GM12875 (cell line): ENCODE data around the gene LRRC27.
"Not testable (repeated sequence)": the region's sequence is repeated elsewhere in the genome, so short reads cannot be mapped to it uniquely, and the experiment has no call there.

Experiments
- H3K4me3 ChIP-seq: one replicate; pipeline ENCODE4 v1.5.1; 2011; ENCODE audit warnings: low read depth, low read length, control low read depth
- CTCF ChIP-seq: IDR thresholded peaks from 2 replicates; pipeline ENCODE4 v1.5.1; 2011; ENCODE audit warnings: low read depth, mild to moderate bottlenecking, control low read depth, inconsistent platforms, low read length, moderate library complexity, borderline replicate concordance; ENCODE audit not compliant: insufficient read depth

LRRC27 gene

GRCh38 chr10:132313305-132313704, 18.7 kb upstream of the LRRC27 start:
- no peak for TF ChIP-seq CTCF
- H3K4me3 ChIP-seq = no peak overlapping the region

GRCh38 chr10:132313865-132314264, 18.1 kb upstream of the LRRC27 start:
- H3K4me3 ChIP-seq = no peak overlapping the region
- no peak for TF ChIP-seq CTCF

- no peak overlapping the region for H3K4me3 ChIP-seq
- no peak for TF ChIP-seq CTCF
These were observed 17.7 kb upstream of the LRRC27 start for GRCh38 chr10:132314336-132314735.

- H3K4me3 ChIP-seq = not testable (repeated sequence)
These were observed 17.1 kb upstream of the LRRC27 start for GRCh38 chr10:132314881-132315280.

GRCh38 chr10:132316133-132316532, 15.9 kb upstream of the LRRC27 start:
- no peak for TF ChIP-seq CTCF

GRCh38 chr10:132317477-132317876, 14.5 kb upstream of the LRRC27 start:
- not testable (repeated sequence) for H3K4me3 ChIP-seq

More at GRCh38 chr10:132316133-132316532, 15.9 kb upstream of the LRRC27 start:
- no peak overlapping the region for H3K4me3 ChIP-seq

GRCh38 chr10:132319853-132320653, 11.9 kb upstream of the LRRC27 start:
- TF ChIP-seq CTCF = no peak
- H3K4me3 ChIP-seq = no peak overlapping the region

GRCh38 chr10:132320654-132321469, 11.1 kb upstream of the LRRC27 start:
- no peak overlapping the region for H3K4me3 ChIP-seq
- no peak for TF ChIP-seq CTCF
